Measurements from ENCODE around the gene CRABP2.

- TF ChIP-seq CTCF (IDR thresholded peaks at IDR 0.05; ENCODE audit: low read depth, low read length) (no peak), EZH2phosphoT487 (IDR thresholded peaks at IDR 0.05; ENCODE audit: low read depth) (no peak)
These were observed 7.9 kb downstream of the CRABP2 start for GRCh38 chr1:156697481-156697880.
